Right lung (tissue), 5 donors: ENCODE results near the gene SEPTIN10. TPM values are rescaled to one million over a fixed set of nuclear protein-coding genes. Genes with fewer than 3 reads are reported as not detected.
A peak's percentile ranks its signal among the peaks of the same experiment; 100 is the strongest.
"Not testable (repeated sequence)": the region's sequence is repeated elsewhere in the genome, so short reads cannot be mapped to it uniquely, and the experiment has no call there.

ENCODE experiments used
- DNase-seq, 2 donors: peaks; one replicate each; pipeline ENCODE4 v3.0.0-alpha.2; 2013
- polyA plus RNA-seq, 5 donors: library from polyadenylated mRNA; unstranded; fragments of 120-200 nt; gene quantifications; one replicate each; pipeline versions ENCODE4 v1.2.1 to v1.2.3, GENCODE V29; 2013; ENCODE audit warnings: inconsistent platforms in 1 of 5, low replicate concordance in 1 of 5; ENCODE audit not compliant: insufficient read length in 5 of 5, insufficient read depth in 1 of 5

SEPTIN10 gene
- polyA plus RNA-seq, 5 donors = 99.4 to 162 (median 136) TPM

DNA sequence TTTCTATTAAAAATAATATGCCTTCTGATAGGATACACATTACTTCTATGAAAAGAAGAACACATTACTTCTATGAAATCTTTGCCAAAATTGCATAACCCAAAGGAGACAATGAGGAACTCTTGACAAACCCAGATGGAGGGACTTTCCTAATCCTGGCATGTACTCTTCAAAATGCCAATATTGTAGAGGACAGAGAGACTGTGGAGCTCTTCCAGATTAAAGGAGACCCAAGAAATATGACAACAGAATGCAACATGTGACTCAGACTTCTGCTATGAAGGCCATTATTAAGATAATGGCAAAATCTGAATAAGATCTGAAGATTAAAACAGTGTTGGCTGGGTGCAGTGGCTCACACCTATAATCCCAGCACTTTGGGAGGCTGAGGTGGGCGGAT lies 22.6 kb upstream of the SEPTIN10 start:
- no peak for DNase-seq

DNA sequence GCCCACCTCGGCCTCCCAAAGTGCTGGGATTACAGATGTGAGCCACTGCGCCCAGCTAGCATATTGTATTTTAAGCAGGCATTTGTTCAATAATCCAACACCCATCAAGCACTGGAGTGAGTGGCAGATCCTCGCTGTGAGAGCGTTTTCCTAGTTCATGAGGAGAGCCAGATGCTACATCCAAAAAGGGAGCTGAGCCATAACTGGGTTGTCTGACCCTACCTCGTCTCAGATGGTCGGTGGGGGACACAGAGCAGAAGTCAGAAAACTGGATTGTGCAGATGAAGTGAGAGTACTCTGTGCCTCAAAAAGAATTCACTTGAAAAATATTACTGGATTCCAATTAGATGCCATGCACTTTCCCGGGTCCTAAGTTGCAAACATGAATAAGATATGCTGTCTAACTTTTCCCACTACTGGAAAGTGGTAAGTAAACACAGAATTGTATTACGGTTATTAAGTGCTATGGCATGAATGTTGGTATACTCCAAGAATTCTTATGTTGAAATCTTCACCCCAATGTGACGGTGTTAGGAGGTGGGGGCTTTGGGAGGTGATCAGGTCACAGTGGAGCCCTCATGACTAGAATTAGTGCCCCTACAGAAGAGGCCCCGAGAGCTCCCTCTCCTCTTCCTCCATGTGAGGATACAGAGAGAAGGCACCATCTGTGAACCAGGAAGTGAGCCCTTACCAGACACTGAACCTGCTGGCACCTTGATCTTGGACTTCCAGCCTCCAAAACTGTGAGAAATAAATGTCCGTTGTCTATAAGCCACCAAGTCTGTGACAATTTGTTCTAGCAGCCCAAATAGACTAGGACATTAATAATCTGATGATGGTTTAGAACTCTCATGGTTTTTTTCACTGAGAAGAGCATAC lies 21.9 kb upstream of the SEPTIN10 start:
- no peak for DNase-seq

DNA sequence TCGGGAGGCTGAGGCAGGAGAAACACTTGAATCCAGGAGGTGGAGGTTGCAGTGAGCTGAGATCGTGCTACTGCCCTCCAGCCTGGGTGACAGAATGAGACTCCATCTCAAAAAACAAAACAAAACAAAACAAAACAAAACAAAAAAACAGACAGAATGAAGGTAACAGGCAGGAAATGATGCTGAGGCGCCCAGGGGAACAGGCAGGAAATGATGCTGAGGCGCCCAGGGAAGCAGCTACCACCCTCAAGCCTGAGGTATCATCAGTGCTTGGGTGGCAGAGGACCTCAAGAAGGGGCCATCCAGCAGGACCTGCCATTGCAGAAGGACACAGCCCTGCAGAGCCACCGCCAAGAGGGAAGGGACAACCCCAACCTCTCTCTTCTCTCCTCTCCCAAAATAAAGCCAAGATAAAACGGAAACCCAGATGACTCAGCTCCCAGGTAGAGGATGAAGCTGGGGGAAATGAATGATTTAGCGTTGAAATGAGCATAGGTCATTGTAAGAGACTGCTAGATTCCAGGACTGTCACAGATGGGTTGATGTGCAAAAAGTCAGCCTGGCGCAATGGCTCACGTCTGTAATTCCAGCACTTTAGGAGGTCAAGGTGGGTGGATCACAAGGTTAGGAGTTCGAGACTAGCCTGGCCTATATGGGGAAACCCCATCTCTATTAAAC lies 19.7 kb upstream of the SEPTIN10 start:
- no peak for DNase-seq

DNA sequence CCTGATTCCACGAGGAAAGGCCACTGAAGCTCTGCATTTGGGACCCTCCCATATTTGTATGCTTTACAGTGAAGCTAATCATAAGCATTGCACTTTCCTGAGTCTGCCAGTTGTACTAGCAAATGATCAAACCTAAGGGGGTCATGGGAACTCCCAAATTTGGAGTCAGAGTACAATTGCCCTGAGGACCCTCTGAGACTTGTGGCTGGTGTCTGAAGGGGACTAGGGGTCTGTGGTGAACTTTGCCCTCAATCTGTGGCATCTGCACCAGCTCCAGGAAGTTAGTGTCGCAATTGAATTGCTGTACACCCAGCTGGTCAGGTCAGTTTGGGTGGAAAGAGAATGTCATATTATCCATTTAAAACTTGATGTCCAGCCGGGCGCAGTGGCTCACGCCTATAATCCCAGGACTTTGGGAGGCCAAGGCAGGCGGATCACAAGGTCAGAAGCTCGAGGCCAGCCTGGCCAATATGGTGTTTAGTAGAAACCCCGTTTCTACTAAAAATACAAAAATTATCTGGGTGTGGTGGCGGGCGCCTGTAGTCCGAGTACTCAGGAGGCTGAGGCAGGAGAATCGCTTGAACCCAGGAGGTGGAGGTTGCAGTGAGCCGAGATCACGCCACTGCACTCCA lies 18.5 kb upstream of the SEPTIN10 start:
- DNase-seq = no peak

DNA sequence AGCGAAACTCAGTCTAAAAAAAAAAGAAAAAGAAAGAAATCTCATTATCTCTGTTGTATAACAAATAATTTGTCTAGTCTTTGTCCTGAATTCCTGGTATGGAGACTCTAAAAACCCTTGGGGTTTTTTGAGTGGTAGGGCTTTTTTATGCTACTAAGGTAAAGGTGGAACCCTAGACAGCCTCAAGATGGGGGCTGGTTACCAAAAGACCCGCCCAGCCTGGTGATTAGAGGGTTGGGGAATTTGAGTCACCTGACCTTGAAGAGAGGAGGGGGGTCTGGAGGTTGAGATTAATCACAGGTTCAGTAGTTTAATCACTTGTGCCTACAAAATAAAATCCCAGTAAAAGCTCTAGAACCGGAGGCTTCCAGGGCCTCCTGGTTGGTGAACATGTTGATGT lies 18.0 kb upstream of the SEPTIN10 start:
- DNase-seq = no peak

DNA sequence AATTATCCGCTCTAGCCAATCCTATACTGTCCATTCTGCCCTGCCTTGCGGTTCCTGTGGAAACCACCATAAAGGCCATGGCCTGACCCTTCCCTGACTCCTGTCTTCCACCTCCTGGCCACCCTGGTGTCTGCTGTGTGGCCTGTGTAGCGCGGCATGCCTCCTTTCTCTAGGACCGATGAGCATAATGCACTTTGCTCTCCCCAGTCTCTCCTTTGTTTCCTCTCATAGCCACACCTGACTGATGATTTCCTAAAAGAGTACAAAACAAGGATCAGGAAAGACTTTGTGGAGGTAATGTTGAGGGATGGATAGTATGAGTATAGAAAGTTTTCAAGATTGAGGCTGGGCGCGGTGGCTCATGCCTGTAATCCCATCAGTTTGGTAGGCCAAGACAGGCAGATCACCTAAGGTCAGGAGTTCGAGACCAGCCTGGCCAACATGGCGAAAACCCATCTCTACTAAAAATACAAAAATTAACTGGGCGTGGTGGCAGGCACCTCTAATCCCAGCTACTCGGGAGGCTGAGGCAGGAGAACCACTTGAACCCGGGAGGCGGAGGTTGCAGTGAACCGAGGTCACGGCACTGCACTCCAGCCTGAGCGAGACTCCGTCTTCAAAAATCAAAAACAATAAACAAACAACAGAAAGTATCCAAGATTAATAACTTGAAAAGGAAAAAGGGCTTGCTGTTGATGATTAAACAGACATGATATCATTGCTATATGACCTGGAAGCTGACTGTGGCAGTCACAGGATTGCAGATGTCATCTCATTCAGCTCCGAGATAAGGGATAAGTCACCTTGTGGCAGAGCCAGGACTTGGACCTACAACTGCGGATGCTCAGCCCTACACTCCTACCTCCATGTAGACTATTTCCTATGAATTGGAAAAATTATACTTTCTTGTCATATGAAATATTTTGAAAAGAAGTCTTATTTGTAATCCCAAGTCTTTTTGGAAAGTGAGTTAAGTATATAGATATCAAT lies 17.0 kb upstream of the SEPTIN10 start:
- no peak for DNase-seq

DNA sequence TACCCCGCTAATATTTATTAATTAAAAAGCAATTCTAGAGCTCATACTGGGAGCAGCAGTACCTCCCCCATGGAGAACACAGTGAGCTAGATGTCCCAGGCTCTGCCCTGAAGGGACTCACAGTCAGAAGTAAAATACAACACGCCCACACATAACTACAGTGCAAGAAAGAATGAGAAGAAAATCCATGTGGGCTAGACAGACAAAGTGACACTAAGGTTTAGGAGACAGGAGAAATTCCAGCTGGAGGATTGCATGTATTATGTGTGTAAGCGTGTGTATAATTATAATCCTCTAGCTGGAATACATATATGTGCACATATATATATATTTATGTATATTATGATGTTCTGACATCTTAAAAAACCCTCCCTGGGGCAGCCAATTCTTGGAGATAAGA lies 16.1 kb upstream of the SEPTIN10 start:
- DNase-seq = no peak

DNA sequence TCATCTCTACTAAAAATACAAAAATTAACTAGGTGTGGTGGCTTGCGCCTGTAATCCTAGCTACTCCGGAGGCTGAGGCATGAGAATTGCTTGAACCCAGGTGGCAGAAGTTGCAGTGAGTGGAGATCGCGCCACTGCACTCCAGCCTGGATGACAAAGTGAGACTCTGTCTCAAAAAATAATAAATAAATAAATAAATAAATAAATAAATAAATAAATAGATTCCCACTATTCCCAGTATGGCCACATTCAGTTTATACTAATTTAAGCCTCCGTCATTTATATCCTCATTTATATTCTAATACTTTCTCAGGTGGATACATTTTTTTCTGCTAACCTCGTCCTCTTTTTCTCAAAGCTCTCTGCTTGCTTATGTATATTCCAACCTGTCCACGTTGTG lies 14.6 kb upstream of the SEPTIN10 start:
- not testable (repeated sequence) for DNase-seq

DNA sequence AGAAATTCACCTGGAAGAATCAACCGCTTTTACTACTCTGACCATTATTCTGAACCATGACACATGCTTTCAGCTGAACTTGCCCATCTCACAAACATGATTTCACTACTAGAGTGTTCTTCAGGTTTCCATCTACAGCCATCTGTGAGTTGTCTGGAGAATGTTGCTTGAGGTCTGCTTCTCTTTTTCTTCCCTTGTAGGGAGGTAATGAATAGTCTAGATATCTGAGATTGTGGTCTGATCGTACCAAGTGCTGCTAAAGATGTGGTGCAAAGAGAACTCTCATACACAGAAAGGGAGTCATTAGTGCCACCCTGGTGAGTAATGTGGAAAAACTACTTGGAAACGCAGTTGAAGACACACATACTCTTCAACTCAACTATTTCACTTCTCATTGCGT lies 10.6 kb upstream of the SEPTIN10 start:
- no peak for DNase-seq

DNA sequence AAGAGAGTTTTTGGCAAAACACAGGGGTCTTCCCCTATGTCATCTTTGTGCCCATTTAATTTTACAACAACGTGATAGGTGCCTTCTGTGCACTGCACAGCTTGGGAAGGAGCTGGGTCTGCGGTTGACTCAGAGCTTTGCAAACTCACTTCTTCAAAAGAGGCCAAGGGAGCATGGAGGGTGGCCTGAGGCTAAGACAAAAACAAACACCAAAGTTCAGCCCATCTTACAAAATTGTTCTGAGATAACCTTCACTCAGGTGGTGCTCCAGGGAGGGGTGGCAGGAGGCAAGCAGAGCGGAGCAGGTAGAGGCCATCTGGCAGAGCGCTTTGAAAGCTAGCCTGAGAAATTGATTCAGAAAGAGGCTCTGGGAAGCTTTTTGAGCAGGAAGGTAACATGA lies 10.2 kb upstream of the SEPTIN10 start:
- DNase-seq = no peak

DNA sequence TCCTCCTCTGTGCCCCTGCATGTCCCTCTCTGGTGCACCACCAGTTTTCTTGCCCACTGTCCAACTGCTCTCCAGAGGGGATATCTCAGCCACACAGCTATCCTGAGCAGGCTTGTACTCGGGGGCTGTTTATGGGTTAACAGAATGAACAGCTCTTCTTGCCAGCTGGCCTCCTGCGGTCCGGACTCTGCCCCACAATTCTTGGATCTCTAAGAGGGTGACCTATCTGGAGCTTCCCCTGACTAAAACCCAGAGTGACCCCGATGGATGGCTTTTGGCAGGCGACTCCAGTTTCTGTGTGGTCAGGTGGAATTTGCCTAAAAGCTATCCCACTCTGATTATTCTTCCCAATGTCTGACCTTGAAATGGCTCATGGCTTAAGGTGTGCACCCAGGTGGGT lies 9.5 kb upstream of the SEPTIN10 start:
- no peak for DNase-seq

DNA sequence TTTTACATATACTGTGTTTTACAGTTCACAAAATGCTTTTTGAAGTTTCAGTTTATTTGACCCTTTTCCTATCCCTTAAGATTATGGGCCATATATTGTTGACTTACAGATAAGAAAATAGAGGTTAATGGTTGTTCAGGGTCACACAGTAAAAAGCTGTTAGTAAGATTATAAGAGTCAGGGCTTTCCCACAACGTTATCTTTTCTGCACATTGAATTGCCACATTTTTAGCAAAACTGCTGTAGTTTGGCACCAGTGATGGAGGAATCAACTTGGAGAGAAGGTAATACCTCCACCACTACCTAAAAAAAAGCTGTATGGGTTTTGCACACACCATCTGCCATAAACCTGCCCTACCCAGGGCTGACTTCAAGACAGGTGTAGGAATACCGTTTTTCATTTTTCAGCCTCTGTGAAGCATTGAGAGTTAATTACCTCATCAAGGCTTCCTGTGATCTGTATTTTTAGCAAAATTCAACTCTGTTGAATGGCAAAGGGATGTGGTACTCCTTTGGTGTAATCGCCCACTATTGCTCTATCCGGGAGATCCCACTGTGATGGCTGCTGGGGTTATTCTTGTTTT lies 5.4 kb upstream of the SEPTIN10 start:
- no peak for DNase-seq

DNA sequence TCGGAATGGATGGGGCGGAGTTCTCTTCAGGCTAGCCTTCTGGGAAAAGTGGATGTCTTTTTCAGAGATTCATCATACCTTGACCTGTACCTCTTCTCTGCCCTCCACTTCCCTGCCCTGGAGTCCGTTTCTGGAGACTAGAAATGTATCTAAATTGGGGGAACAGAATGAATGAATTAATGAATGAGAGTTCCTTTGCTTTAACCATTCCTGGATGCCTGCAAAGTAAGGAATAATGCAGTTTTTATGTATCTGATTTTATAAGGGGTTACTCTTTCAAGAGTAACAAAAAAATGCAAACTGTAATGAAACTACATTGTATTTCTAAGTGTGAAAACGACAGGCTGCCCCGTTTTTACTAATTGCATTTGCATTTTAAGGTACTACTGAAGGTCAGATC lies 2.4 kb upstream of the SEPTIN10 start:
- DNase-seq = no peak

DNA sequence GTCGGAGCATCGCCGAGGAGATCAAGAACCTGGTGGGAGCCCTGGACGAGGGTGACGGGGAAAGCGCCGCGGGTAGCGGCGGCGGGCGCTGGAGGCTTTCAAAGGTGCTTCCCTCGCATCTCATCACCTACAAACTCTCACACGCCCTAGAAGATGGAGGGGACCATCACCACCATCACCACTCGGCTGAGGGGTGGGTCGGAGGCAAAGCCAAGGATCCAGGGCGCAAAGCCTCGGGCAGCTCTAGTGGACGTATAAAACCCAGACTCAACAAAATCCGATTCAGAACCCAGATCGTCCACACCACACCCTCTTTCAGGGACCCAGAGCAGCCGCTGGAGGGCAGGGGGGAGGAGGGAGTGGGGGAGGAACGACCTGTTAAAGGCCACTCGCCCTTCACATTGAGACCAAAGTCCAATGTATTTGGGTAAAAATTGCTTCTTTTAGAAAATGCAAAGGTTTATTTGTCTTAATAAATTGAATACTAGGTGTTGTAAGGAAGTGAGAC lies 1.9 kb upstream of the SEPTIN10 start:
- no peak for DNase-seq

DNA sequence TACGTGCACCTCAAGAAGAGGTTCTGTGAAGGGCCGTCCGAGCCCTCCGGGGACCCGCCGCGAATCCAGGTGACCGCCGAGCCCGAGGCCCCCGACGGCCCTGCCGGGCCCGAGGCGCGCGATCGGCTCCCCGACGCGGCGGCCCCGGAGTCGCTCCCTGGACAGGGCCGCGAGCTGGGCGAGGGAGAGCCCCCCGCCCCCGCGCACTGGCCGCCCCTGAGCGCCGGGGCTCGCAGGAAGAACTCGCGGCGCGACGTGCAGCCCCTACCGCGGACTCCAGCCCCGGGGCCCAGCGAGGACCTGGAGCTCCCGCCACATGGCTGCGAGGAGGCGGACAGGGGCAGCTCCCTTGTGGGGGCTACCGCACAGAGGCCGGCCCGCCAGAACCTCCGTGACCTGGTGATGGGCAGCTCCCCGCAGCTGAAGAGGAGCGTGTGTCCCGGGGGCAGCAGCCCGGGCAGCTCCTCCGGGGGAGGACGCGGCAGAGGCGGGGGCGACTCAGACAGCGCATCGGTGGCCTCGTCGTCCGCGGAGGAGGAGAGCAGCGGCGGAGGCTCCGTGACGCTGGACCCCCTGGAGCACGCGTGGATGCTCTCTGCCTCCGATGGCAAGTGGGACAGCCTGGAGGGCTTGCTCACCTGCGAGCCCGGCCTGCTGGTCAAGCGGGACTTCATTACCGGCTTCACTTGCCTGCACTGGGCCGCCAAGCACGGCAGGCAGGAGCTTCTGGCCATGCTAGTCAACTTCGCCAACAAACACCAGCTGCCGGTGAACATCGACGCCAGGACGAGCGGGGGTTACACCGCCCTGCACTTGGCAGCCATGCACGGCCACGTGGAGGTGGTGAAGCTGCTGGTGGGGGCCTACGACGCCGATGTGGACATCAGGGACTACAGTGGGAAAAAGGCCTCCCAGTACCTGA lies 1.2 kb upstream of the SEPTIN10 start:
- no peak for DNase-seq

DNA sequence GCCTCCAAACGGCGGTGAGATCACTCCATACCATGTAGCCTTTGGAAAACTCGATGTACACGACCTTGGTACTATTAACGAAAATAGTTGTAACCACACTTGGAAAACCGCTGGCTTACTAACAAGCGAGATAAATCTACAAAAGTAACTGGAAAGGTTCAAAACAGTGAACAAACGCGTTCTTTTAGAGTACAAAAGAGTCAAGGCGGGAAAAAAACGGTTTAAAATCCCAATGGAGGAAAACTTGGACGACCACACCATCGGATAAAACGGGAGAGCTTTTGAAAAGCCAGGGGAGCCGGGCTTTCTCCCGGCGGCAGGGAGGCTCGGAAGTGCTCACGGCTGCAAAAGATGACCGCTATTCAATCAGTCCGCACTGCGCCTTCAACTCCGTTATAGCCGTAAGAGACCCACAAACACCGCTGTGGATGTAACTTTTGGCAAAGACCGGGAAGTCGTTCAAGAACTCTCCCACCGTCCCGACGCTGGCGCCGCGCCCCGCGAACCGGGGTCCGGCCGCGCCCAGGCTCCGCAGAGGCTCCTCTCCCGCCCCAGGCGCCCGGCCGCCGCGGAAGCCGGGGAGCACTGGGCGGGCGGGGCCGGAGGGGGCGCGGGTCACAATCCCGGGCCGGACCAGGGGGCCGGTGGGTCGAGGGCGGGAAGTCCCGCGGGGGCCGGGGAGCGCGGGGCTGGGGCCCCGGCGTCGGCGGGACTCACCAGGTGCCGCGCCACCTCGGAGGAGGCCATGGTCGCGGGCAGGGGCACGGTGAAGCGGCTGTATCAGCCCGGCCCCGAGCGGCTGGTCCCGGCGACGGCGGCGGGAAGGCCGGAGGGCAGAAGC lies 465 bp downstream of the SEPTIN10 start:
- DNase-seq = peak; percentile 68 to 70

DNA sequence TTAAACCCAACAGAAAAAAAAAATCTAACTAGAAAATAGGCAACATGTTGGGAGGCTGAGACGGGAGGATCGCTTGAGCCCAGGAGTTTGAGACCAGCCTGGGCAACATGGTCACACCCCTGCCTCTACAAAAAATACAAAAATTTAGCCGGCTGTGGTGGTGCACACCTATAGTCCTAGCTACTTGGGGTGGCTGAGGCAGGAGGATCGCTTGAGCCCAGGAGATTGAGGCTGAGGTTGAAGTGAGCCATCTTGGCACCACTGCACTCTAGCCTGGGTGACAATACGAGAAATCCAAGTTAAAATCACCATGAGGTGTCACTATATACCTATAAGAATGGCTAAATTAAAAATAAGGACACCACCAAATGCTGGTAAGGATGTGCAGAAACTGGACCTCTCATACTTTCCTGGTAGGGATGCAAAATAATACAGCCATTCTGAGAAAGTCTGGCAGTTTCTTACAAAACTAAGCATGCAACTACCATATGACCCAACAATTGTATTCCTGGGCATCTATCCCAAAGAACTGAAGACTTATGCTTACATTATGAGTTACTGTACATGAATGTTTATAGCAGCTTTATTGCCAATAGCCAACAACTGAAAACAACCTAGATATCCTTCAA lies 2.2 kb downstream of the SEPTIN10 start:
- DNase-seq = peak in 1 of 2 donors; percentile 51

DNA sequence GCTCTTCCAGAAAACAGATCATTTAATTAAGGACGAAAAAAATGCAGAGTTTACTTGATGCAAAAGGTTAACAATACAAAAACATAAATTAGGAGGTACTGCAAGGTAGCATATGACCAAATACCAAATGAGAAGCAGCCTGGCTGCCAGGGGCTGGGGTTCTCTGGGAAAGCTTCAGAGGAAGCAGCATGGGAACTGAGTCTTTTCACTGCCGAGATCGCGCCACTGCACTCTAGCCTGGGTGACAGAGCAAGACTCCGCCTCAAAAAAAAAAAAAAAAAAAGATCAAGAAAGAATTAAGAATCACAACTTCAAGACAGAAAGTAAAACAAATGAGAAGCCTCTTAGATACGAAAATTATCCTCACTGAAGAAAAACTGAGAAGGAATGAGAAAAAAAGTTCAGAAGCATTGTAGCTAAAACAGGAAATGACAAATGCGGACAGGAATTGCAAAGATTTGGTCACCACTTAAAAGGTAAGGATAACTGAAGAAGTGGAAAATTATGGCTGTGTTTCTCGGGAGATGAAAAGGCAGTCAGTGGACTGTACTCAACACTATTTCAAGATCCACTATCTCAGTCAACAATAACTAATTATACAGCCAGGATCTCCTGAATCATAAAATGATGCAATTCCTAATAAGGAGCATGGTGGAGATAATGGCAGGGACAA lies 4.3 kb downstream of the SEPTIN10 start:
- no peak for DNase-seq
